NOMO-1 (cell line): ENCODE results near the gene SUPT3H.

Source experiments
- DNase-seq, 2 experiments: peaks; one replicate each; lab custom pipeline; 2025; ENCODE audit not compliant: unreplicated experiment in 2 of 2; lab: John Stamatoyannopoulos, UW

SUPT3H gene

DNA sequence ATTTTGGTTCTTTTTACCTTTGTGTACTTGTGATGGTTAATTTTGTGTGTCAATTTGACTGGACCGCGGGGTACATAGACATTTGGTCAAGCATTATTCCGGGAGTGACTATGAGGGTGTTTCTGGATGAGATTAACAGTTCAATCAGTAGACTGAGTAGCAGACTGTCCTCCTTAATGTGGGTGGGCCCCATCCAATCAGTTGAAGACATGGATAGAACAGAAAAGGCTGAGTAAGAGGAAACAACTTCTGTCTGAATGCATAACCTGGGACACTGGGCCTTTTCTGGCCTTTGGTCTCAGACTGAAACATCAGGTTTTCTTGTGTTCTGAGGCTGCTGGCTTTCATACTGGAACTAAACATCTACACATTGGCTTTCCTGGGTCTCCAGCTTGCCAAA lies 353.1 kb downstream of the SUPT3H start:
- no peak for DNase-seq

DNA sequence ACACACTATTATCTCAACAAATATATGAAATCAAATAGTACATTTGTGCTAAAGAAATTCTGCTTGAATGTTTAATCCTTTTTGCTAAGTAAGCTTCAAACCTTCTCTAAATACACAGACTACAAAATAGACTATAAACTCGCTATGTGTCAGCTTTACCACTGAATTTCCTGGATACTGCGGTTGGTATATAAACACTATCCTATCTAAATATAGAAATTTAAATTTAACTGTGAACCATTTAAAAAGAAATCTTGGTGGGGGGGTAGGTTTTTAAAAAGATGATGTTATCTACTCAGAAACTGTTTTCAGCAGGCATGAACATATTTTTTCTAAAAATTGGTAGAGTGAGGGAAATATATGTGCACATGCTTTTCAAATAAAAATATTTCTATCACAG lies 356.1 kb downstream of the SUPT3H start:
- peak in 1 of 2 experiments; percentile 41 for DNase-seq

DNA sequence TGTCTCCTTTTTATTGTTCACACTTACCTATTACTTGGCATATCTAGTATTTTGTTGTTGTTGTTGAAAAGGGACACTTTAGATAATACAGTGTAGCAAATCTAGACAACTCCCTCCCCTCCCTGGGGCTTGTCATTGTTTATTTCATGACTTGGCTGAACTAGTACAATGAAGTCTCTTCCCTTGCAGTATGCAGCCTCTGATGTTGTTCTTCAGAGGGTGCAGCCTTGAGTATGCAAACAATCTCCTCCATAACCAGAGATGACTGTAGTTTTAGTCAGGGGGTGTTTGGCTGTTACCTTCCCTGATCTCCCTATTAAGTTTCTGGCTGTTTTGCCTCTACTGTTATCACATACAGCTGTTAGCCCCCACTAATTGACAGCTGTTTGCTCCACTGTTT lies 365.0 kb downstream of the SUPT3H start:
- no peak for DNase-seq

DNA sequence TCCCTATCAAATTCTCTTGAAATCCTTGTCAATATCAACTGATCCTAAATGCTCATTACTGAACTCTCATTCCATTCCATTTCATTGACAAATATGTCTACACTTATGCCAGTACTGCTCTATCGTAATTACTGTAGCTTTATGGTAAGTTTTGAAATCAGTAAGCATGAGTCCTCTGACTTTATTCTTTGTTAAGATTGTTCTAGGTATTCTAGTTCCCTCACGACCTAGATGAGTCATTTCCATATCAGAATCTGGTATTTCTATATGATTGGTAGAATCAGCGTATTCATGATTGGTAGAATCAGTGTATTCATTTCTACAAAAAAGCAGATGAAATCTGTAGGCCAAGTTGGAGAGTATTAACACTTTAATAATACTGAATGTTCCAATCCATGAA lies 368.2 kb downstream of the SUPT3H start:
- DNase-seq = no peak

DNA sequence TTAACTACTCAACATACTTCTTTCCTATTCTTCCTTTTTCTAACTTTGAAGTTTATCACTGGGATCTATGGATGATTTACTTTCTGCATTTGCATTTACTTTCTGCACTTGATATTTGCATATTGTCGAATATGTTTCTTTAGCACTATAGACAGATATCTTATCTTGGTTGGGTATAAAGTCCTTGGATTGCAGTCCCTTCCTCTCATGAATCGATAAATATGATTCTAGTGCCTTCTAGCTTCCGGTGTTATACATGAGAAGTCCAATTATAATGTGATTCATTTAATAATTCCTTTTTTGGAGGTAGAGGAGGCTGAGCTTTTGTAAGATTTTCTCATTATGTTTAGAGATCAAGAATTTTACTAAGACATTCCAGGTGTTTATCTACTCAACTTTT lies 370.8 kb downstream of the SUPT3H start:
- no peak for DNase-seq

DNA sequence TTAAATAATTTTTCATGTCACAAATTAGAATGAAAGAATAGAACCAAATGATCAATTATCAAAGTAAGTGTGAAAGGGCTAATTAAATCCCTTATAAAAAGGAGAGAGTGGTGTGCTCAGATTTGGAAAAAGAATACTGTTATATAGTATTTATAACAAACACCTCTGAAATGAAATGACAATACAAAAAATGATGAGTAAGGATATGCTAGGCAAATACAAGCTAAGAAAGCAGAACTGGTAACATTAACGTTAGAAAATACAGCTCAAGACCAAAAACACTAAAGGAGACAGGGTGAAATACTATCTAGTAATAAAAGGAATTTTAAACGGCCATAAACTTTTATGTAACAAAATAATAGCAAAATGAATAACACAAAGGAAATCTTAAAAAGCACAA lies 373.8 kb downstream of the SUPT3H start:
- peak in 1 of 2 experiments; percentile 10 for DNase-seq

DNA sequence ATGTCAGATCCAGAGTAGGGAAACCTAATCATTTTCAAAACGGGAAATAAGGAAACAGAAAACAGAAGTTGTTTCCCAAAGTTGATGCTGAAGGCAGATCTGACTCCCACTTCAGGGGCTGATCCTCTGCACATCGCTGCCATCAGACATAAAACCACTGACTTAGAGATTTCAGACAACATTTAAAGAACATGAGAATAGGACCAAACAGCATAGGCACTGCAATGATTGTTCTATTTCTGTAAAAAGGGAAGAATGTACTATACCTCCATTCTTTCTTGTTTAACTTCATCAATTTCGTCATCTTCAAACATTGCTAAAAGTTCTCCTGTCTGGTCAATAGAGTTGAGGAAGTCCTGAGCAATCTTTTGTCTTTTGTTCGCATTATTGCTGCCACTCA lies 374.3 kb downstream of the SUPT3H start:
- DNase-seq = peak in 1 of 2 experiments; percentile 87

DNA sequence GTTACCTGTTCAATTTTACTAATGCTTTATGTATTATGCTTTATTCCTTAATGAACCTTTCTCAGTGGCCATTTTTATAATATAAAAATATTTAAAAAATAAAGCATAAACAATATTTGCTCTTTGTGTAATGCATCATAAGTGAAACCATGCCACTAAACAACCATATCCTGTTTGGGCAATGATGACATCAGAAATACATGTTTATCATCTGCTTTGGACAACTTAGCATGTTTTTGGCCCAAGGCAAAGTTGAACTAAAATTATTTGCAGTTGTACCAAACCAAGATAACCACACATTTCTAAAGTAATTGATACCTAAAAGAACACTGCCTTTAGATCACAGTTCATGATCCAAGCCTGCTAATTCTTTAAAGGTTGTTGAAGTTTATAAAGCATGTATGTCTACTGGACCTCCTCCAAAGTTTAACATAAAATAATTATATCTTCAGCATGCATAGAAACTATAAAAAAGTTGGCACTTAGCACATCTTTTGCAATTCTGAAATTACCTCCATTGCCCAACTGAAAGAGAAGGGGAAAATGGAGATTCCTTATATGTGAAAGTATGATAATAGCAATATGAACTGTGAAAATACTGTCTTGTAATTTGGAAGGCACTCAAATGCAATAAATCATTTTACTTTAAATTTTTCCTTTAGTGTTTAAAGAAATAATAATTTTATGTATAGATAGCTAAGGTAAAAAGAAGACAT lies 375.2 kb downstream of the SUPT3H start:
- no peak for DNase-seq

DNA sequence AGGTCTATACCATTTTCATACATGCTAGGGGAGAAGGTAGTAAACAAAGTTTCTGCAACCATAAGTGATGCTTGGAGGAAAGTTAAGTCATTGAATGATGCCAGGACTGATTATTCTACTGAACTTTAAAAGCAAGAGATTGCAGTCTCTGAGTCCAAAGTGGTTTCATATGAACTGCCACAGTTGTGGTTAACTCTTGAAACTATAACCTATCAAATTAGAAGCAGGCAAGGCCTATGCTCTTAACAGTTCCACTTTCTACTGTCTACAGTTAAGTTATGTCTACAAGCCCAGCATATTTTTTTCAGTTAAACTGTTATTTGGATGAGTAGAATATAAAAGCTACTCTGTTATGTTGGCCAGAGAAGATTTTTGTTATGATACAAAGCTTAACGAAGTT lies 376.1 kb downstream of the SUPT3H start:
- DNase-seq = peak in 1 of 2 experiments; percentile 45

DNA sequence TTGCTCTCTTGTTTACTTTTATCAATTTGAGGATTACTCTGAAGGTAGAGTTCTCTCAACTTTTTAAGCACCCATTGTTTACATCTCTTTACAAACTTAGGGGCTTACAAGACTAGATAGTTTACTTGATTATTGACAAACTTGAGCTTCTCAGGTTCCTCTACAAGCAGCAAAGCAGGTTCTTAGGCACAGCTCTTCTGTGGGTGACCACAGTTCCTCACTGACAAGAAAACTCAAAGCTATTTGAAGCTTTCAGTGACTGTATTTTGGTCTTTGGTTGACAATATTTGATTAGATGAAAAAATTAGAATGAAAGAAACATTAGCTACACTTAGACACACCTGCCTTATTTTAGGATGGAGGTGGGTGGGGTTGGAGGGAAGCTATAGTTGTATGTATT lies 376.9 kb downstream of the SUPT3H start:
- no peak for DNase-seq

DNA sequence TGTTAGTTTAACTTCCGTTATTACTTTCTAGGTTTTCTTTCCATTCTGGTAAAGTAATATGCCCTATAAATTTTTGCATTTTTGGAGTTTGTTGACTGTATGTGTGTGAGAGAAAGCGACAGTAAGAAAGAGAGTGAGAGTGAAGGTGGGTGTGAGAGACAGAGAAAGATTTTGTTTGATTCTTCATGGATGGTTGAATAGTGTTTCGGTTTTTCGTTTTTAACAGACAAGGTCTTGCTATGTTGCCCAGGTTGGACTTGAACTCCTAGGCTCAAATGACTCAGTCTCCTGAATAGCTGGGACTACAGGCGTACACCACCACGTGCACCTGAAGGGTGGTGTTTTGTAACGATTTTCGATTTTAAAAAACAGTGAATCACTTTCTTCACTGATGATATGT lies 378.7 kb downstream of the SUPT3H start:
- no peak for DNase-seq

DNA sequence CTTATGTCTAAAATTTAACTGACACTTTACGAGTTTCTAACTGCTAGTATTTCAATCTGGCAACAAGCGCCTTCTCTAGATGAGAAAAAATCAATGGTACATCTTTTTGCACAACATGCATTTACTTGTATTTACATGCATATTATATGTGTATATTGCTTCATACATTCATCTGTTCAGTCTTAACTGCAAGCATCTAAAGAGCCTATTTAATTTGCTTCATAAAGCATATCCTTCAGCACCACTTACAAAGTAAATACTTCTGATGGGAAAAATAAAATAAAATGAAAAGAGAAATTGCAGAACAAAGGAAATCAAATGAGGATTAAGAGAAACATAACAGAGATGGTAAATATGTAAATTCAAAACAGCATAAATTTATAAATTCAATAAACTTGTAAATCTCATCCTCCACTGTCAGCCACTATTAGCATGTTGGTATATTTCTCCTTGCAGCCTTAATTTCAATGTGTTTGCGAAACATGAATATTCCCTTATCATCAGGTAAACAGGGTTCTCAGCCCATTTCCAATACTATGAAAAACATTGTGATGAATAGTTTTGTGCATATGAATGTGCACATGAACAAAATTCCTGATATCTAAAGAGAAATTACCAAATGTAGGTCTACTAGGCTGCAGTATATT lies 382.1 kb downstream of the SUPT3H start:
- no peak for DNase-seq

DNA sequence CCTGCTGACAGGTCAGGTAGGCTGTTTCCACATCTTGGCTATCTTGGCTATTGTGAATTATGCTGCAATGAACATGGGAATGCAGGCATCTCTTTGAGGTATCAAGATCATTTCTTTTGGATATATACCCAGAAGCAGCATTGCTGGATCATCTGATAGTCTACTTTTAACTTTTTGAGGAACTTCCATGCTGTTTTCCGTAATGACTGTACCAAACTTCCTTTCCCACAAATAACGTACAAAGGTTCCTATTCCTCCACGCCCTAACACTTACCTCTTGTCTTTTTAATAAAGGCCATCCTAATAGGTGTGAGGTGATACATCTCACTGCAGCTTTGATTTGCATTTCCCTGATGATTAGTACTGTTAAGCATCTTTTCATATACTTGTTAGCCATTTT lies 388.3 kb downstream of the SUPT3H start:
- DNase-seq = no peak

DNA sequence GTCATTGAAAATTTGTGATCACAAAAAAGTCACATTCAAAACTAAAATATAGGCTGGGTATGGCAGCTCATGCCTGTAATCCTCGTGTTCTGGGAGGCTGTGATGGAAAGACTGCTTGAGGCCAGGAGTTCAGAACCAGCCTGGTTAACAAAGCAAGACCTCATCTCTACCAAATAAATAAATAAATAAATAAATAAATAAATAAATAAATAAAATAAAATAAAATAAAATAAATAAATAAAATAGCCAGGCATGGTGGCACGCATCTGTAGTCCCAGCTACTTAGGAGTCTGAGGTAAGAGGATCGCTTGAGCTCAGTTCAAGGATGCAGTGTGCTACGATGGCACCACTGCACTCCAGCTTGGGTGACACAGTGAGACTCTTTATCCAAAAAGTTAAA lies 392.7 kb downstream of the SUPT3H start:
- DNase-seq = no peak

DNA sequence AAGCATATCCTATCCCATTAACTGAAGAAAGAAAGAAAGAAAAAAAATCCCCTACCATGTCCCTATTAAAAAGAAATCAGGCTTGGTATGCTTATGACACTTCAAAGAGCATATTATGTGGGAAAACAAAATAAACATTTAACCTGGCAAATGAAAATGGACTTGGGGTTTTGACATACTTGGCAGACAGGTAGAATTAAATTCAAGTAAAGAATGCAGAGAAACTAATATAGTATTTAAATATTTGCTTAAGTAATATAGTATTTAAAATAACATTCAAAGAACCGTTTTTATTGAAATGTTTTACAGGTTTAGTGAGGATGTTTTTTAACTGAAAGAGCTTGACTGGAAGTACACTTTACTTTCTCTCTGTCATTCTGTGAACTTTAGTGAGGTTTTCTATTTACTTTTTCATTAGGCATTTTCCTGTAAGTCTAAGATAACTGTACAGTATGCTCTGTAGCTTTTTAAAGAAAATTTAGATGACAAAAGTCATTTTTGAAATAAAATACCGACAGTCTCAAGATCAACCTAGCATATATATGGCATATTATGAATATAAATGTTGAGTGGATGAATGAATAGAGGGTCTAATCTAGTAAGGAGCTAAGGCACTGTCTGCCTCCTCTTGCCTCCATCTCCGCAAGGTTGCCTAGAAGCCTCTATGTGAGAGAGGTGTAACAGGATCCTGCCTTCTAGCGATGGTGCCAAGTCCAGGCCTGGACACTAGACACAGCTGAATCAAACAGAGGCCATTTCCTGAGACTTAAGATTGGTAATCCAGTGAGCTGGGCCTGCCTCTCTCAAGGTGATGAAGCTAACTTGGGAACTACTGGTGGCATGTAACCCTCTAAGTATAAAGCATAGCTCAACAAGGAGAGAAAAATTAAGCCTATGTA lies 394.0 kb downstream of the SUPT3H start:
- no peak for DNase-seq

DNA sequence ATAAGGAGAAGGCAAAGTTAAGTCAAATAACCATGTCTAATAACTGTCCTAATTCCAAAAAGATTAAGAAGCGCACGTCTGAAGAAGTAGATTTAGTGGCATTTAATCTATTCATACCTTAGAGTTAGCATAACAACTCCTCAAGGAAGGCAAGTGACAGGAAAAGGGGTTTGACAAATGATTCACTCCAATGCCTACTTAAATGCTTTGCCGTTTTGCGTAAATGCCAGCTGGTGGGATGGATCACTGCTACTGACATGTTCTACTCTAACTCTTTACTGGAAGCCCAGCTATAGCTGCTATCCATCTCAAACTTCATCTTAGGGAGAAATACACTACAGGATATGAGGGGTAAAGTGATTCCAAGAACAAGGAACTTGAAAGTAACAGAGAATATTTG lies 396.9 kb downstream of the SUPT3H start:
- DNase-seq = no peak

DNA sequence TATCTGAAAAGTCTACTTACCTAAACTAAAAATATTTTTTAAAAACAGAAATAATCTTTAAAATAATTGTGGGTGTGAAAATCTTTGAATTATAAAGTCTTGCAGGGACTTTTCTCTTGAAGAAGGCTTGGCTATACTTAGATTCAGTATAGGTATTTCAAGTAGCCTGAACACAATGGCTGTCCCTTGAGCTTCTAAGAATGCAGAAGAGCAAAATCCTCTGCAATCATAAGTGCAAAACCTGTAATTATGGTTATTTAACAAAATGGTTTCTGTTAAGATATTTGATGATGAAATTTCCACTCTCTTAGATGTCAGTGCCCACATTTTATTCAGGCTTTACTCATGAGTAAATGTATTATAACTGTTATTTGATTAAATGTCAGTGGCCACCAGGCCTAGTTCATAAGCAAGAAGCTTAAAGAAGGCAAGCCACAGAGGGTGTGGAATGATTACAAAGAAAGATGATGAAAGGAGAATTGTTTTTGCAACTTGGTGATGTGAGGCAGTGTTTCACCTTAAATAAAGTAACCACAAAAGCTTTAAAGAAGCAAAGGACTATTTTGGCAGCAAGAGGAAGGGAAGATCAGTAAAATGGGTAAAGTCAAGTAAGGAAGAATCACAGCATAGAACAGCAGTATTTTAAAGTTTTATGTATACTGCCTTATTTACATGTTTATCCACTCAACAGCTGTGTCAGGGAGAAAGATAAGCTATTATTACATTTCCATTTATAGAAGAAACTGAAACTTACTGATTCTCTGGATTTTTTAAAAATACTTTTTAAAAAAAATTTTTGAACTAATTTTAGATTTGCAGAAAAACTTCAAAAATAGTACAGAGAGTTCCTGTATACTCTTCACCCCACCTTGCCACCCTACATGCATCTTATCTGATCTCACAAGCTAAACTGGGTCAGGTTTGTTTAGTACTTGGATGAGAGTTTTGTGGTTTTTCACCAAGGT lies 400.8 kb downstream of the SUPT3H start:
- DNase-seq = peak; percentile 35 to 60

DNA sequence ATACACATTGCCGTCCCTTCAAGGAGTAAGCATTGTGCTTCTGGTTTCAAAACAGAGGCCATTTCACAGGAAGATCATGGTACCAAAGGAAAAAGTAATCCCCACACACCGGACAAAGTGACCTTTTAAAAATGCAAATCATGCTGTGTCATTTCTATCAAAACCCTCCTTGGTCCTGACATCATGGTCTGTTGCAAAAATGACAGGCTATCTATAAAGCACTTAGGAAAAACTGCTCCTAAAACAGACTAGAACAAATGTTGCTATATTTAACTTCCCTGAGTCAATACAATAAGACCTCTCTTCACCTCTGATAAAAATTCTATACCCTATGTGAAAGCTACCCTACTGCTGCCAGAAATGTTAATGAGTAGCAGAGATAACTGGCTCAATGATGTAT lies 403.2 kb downstream of the SUPT3H start:
- DNase-seq = no peak

DNA sequence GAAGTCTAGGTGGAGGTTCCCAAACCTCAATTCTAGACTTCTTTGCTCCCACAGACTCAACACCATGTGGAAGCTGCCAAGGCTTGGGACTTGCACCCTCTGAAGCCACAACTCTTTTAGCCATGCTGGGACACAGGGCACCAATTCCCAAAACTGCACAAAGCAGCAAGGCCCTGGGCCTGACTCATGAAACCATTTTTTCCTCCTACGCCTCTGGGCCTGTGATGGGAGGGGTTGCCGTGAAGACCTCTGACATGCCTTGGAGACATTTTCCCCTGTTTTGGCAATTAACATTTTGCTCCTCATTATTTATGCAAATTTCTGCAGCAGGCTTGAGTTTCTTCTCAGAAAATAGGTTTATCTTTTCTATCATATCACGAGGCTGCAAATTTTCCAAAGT lies 405.0 kb downstream of the SUPT3H start:
- DNase-seq = no peak

DNA sequence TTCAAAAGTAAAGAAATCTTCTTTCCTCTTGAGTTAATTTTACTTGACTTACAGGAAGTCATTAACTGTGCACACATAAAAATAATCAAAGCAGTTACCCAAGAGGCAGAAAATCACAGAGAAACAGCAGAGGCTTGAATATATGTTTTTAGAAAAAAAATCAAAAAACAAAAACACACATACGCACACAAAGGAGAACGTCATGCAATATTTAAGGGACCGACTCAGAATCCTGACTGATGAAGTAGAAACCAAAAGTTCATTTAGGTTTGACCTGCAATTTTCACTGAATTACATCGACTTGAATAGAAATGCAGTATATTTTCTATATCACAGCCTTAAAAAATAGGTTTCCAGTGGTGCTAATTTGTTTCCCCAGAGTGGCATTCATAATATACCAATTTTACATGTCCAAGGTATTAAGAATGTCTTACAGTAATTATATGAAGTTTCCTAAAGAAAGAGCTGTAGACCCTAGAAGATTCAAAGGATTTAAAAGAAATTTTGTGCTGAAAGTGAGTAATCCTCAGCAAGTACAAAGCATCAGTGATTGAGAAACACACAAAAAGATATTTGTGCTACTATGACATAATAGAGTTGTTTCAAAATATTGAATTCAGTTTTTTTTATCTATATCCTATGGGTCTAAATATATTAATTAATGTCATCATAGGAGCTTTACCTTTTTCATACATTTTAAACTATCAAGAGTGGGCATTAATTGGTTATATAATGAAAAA lies 408.1 kb downstream of the SUPT3H start:
- DNase-seq = peak in 1 of 2 experiments; percentile 30
